ENCODE results near the gene FOXO3. TPM values are rescaled to one million over a fixed set of nuclear protein-coding genes. Genes with fewer than 3 reads are reported as not detected.

Gene FOXO3
- total and polyA plus RNA-seq, 2 of the 8 experiments (the other 6 are each of a cell fraction or from before 2014, with no cell fraction given), result 13.1 to 19.3 TPM

- Histone ChIP-seq H3K14ac (ENCODE audit: insufficient read length) (no peak overlapping the region), H3K27ac (ENCODE audit: low read depth, low read length) (no peak overlapping the region), H3K27me3 (replicated peaks in 1 of 4; ENCODE audit: control insufficient read depth in 3 of 4, extremely low read depth in 1 of 4, insufficient read depth in 3 of 4, low read length in 3 of 4) (no peaks in the 10 kb centered on the region), H2AFZ (ENCODE audit: low read length) (no peak overlapping the region), H4K8ac (ENCODE audit: extremely low read depth, insufficient read depth, low read length) (no peak overlapping the region), H3K23me2 (ENCODE audit: low read depth, low read length) (no peaks in the 10 kb centered on the region), H2BK120ac (replicated peaks; ENCODE audit: low read depth, low read length) (no peak overlapping the region), H3K79me2 (ENCODE audit: control insufficient read depth in 1 of 2, insufficient read depth in 2 of 2, low read length in 2 of 2) (peaks cover 0 to 55% of the 10 kb centered on the region in 2 experiments; a peak in 2 of 4 replicates), H2BK5ac (ENCODE audit: low read depth, low read length) (no peak overlapping the region), H3K23ac (ENCODE audit: insufficient read length) (no peak overlapping the region), H4K20me1 (replicated peaks in 1 of 2; ENCODE audit: control insufficient read depth in 1 of 2, insufficient read depth in 2 of 2, low read length in 2 of 2) (no peaks in the 10 kb centered on the region), H3K4me3 (ENCODE audit: extremely low read depth in 1 of 4, insufficient read depth in 2 of 4, low read depth in 3 of 4, low read length in 4 of 4) (peak overlapping the region in 1 of 4 experiments; percentile 11; a peak in 1 of 8 replicates), H3K79me1 (ENCODE audit: low read depth, low read length) (peaks cover 3% of the 10 kb centered on the region; the same call in 1 of the 2 replicates), H3K4me1 (replicated peaks in 1 of 4; ENCODE audit: control insufficient read depth in 3 of 4, insufficient read depth in 4 of 4, low read length in 3 of 4) (peaks cover 10 to 23% (median 18%) of the 10 kb centered on the region in 4 experiments), H4K5ac (ENCODE audit: insufficient read length, low read depth, low read length) (no peak overlapping the region), H2BK15ac (ENCODE audit: low read length) (no peak overlapping the region), H2BK20ac (ENCODE audit: low read length) (no peak overlapping the region), H2BK12ac (ENCODE audit: low read depth, low read length) (no peak overlapping the region), H3K4ac (replicated peaks; ENCODE audit: insufficient read length, low read depth, low read length) (no peak overlapping the region), H3K56ac (replicated peaks; ENCODE audit: insufficient read length, low read depth, low read length) (no peak overlapping the region), H2AK5ac (ENCODE audit: low read depth, low read length) (no peak overlapping the region), H4K91ac (replicated peaks; ENCODE audit: insufficient read length, low read length) (no peak overlapping the region), H3K36me3 (ENCODE audit: control insufficient read depth in 2 of 4, insufficient read depth in 4 of 4, low read length in 3 of 4) (no peaks in the 10 kb centered on the region), H3K9me3 (ENCODE audit: insufficient read depth in 2 of 2, low read depth in 1 of 2, low read length in 1 of 2) (no peaks in the 10 kb centered on the region), H3K4me2 (ENCODE audit: insufficient read depth in 1 of 2, low read depth in 2 of 2, low read length in 2 of 2) (peak overlapping the region; percentile 19 to 21; a peak in 1 of 4 replicates), H3K18ac (ENCODE audit: extremely low read depth, low read length) (no peak overlapping the region; the same call in 1 of the 2 replicates), H3K9ac (replicated peaks in 1 of 4; ENCODE audit: extremely low read depth in 1 of 4, low read depth in 3 of 4, low read length in 3 of 4) (no peak overlapping the region)
- CTCF ChIA-PET (ENCODE audit: partially characterized antibody), result interaction anchor here (0.6 to 1.5 kb wide), 4 partner anchors 43 to 400 kb away, joined by 3 to 5 read pairs (median 3); no protein-coding TSS in a partner anchor
- DNase-seq (ENCODE audit: low read depth in 1 of 2, low spot score in 2 of 2) (peak in 1 of 2 experiments; percentile 27), FAIRE-seq (peak; percentile 42)
- TF ChIP-seq CEBPB (IDR thresholded peaks at IDR 0.05; ENCODE audit: low read depth, low read length) (no peak), HDAC2 (IDR thresholded peaks at IDR 0.05; ENCODE audit: borderline replicate concordance in 1 of 2, low read depth in 2 of 2, low read length in 2 of 2) (0 out of 4 replicates have a peak, but pooled peaks of 1 of the 2 experiments have one; percentile 31), CHD1 (IDR thresholded peaks at IDR 0.05; ENCODE audit: low read depth, low read length) (no peak), TCF12 (IDR thresholded peaks at IDR 0.05; ENCODE audit: low read depth, low read length) (0 out of 2 replicates have a peak, but pooled peaks have one; percentile 25)
- POLR2A ChIA-PET (ENCODE audit: partially characterized antibody), result interaction anchor here (0.7 to 1.3 kb wide), 3 partner anchors 11 to 33 kb away, joined by 3 to 5 read pairs (median 3); no protein-coding TSS in a partner anchor
- WGBS, 2 experiments (ENCODE audit: extremely low coverage in 1 of 2, insufficient coverage in 1 of 2, insufficient read length in 1 of 2, insufficient replicate concordance in 2 of 2, low coverage in 1 of 2, low lambda C conversion rate in 2 of 2, missing lambda C conversion rate in 1 of 2), result 38% methylated on average over 4 of the region's 4 CpGs; no CpG with 5 or more reads in 1 of the 2 experiments
Observed at GRCh38 chr6:108671790-108672189, 111.1 kb downstream of the FOXO3 start.
